ENCODE results near the gene RTTN. TPM values are rescaled to one million over a fixed set of nuclear protein-coding genes. Genes with fewer than 3 reads are reported as not detected.

RTTN gene
- total RNA-seq, 1 experiment from 2014 or later, result 21.5 TPM

GRCh38 chr18:70030728-70031127 lies 174.8 kb downstream of the RTTN start (continued):
- TF ChIP-seq JUN (CRISPR knock-in tag; IDR thresholded peaks at IDR 0.05), result no peak
- no peak for TF ChIP-seq MAX (CRISPR knock-in tag; IDR thresholded peaks at IDR 0.05)
- TF ChIP-seq, protein P1, sequence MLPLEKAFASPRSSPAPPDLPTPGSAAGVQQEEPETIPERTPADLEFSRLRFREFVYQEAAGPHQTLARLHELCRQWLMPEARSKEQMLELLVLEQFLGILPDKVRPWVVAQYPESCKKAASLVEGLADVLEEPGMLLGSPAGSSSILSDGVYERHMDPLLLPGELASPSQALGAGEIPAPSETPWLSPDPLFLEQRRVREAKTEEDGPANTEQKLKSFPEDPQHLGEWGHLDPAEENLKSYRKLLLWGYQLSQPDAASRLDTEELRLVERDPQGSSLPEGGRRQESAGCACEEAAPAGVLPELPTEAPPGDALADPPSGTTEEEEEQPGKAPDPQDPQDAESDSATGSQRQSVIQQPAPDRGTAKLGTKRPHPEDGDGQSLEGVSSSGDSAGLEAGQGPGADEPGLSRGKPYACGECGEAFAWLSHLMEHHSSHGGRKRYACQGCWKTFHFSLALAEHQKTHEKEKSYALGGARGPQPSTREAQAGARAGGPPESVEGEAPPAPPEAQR (CRISPR knock-in tag; IDR thresholded peaks at IDR 0.05), result no peak
- no peak for TF ChIP-seq ZNF396 (CRISPR knock-in tag; IDR thresholded peaks at IDR 0.05; ENCODE audit: borderline replicate concordance)
- no peak for TF ChIP-seq NR1H2 (CRISPR knock-in tag; IDR thresholded peaks at IDR 0.05)
- TF ChIP-seq ZBTB43 (CRISPR knock-in tag; IDR thresholded peaks at IDR 0.05), result no peak
- no peak for TF ChIP-seq NFATC4 (CRISPR knock-in tag; IDR thresholded peaks at IDR 0.05)
- no peak for TF ChIP-seq CREM (CRISPR knock-in tag; IDR thresholded peaks at IDR 0.05)

DNA sequence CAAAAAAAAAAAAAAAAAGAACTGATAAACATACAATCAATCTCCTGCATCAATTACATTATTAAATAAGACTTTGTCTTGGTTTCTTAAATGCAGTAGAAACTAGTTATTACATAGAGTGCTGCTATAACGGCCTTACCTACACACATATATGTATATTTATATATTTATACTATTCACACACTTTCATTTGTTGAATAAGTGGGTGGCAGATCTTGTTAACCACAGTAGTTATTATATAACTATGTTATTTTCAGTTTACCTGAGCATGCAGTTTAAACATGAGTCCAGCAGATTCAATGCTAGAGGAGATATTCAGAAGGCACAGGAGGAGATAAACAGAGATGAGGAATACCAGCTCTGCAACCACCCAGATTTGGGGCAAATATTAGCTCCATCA lies 176.3 kb downstream of the RTTN start:
- ATAC-seq (no peak), DNase-seq (ENCODE audit: low spot score) (no peak)
- ChIA-PET POLR2A (no interaction called here), CTCF (no interaction called here)
- H3K4me1 Mint-ChIP-seq, result peaks cover 6% of the 10 kb centered on the region
- no peaks in the 10 kb centered on the region; the same call in 1 of the 2 replicates for H3K9me3 Mint-ChIP-seq
- H3K27me3 Mint-ChIP-seq (ENCODE audit: low read depth), result no peaks in the 10 kb centered on the region
- H3K4me3 Mint-ChIP-seq, result no peak overlapping the region
- H3K36me3 Mint-ChIP-seq, result peaks cover 9% of the 10 kb centered on the region
- TF ChIP-seq ZBTB21 (CRISPR knock-in tag; IDR thresholded peaks at IDR 0.05; ENCODE audit: borderline replicate concordance), result no peak
- H3K27ac Mint-ChIP-seq, result no peak overlapping the region

GRCh38 chr18:70028734-70029133 lies 176.8 kb downstream of the RTTN start:
- Mint-ChIP-seq H3K27ac (no peak overlapping the region), H3K9me3 (no peaks in the 10 kb centered on the region; the same call in 1 of the 2 replicates), H3K4me3 (no peak overlapping the region), H3K36me3 (peaks cover 12% of the 10 kb centered on the region), H3K27me3 (ENCODE audit: low read depth) (no peaks in the 10 kb centered on the region), H3K4me1 (peaks cover 6% of the 10 kb centered on the region)
- no peak for DNase-seq (ENCODE audit: low spot score)
- ChIA-PET CTCF (interaction anchor here (1.1 kb wide), 1 partner anchor 58 kb away, joined by 3 read pairs; no protein-coding TSS in a partner anchor), POLR2A (no interaction called here)
- no peak for ATAC-seq
- no peak for TF ChIP-seq CREB1 (CRISPR knock-in tag; IDR thresholded peaks at IDR 0.05)
- no peak for TF ChIP-seq PRRX2 (CRISPR knock-in tag; IDR thresholded peaks at IDR 0.05)
- TF ChIP-seq ZNF512 (CRISPR knock-in tag; IDR thresholded peaks at IDR 0.05; ENCODE audit: borderline replicate concordance), result no peak
- no peak for TF ChIP-seq SOX15 (CRISPR knock-in tag; IDR thresholded peaks at IDR 0.05)
- no peak for TF ChIP-seq FOXJ3 (CRISPR knock-in tag; IDR thresholded peaks at IDR 0.05; ENCODE audit: borderline replicate concordance)
- TF ChIP-seq MAX (CRISPR knock-in tag; IDR thresholded peaks at IDR 0.05), result no peak
- TF ChIP-seq RELA (CRISPR knock-in tag; IDR thresholded peaks at IDR 0.05; ENCODE audit: borderline replicate concordance), result no peak
- TF ChIP-seq IRF1 (CRISPR knock-in tag; IDR thresholded peaks at IDR 0.05), result no peak
- TF ChIP-seq GRHL2 (CRISPR knock-in tag; IDR thresholded peaks at IDR 0.05; ENCODE audit: insufficient replicate concordance, severe bottlenecking), result no peak
